DND-41 (cell line): ENCODE measurements around the gene PGBD5.

Source experiments
- CTCF ChIP-seq: IDR thresholded peaks from 2 replicates; pipeline ENCODE4 v1.5.1; 2012; ENCODE audit warnings: borderline replicate concordance, low read length, moderate library complexity, mild to moderate bottlenecking; ENCODE audit not compliant: poor library complexity, severe bottlenecking; ENCODE audit errors: extremely low read depth
- EZH2 ChIP-seq: IDR thresholded peaks from 3 replicates; pipeline ENCODE4 v1.6.1; 2012; ENCODE audit warnings: borderline replicate concordance, low read depth, mild to moderate bottlenecking, moderate library complexity, low read length, inconsistent platforms; ENCODE audit not compliant: severe bottlenecking

- TF ChIP-seq CTCF (no peak), EZH2 (no peak)
These were observed 73.6 kb downstream of the PGBD5 start for GRCh38 chr1:230352537-230352936.
